Hematopoietic multipotent progenitor cell treated with erythropoietin and hydrocortisone succinate and interleukin-3 and kit ligand, for 15 days (in vitro differentiated cells): Measurements from ENCODE around the gene AGAP1.
A peak's percentile ranks its signal among the peaks of the same experiment; 100 is the strongest.
"Not testable (repeated sequence)": the region's sequence is repeated elsewhere in the genome, so short reads cannot be mapped to it uniquely, and the experiment has no call there.

Experiments
- DNase-seq: peaks from one replicate; pipeline ENCODE4 v3.0.0-alpha.2; 2015; ENCODE audit warnings: low spot score

The AGAP1 gene

DNA sequence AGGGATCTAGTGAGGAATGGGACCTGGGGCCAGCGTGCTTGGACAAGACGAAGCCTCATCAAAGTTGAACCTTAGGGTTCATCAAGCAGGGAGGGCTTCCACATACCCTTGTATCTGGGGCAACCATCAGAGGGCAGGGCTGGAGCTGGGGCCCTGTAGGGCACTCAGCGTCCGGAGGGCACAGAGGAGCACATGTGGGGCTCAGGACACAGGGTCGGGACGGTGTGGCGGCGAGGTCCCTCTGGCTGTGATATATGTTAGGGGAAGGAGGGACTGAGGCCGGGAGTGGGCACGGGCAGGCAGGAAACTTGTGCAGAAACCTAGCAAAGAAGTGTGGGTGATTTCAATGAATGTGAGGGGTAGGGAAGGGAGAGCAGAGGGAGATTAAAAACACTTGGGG is 244.0 kb downstream of the AGAP1 start:
- no peak for DNase-seq

GRCh38 chr2:235739704-235740415 is 246.0 kb downstream of the AGAP1 start:
- DNase-seq = no peak

DNA sequence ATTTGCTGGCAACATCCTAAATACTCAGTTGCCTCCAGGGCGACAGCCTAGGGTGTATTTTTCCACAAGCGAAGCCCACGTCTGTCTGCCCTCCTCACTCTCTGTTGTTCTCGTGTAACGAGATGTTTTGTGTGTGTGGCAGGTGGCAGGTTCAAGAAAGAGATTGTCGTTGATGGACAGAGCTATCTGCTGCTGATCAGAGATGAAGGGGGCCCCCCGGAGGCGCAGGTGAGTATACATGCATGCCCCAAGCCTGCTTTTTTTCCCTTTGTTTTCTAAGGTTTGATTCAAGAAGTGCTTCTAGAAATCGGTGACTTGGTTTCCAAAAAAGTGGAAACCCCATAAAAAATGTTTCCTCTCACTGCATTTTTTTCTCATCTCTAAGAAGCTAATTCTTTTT is 247.0 kb downstream of the AGAP1 start:
- no peak for DNase-seq

DNA sequence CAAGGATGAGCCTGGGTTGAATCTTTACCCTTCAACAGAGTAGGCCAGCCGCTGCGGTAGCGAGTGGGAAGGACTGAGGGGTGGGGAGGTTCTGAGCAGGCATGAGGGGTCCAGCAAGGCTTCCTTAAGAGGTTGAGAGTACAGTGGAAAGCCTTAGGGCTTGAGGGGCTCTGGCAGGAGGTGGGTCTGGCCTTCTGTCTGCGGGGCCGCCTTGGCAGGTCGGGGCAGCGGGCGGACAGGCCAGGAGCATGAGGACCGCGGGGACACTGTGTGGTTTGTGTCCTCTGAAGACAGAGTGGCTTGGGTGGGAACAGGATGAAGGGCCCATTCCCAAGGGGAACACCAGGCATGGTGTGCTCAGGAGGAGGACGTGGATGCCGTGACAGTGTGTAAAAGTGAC is 250.3 kb downstream of the AGAP1 start:
- no peak for DNase-seq

DNA sequence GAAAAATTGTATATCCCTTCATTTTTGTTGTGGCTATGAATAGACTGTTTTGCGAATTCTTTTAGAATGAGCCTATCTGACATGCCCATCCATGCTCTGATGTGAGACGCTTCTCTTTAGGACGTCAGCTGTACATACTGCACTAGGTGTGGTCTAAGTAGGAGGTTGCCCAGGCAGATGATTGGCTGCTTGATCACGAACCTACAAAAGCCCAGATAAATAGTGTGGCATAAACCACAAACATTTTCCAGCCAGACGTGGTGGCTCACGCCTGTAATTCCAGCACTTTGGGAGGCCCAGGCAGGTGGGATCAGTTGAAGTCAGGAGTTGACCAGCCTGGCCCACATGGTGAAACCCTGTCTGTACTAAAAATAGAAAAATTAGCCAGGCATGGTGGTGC is 251.8 kb downstream of the AGAP1 start:
- DNase-seq = peak; percentile 26

GRCh38 chr2:235746257-235746934 is 252.6 kb downstream of the AGAP1 start:
- DNase-seq = peak; percentile 78

GRCh38 chr2:235747001-235747785 is 253.3 kb downstream of the AGAP1 start:
- no peak for DNase-seq

DNA sequence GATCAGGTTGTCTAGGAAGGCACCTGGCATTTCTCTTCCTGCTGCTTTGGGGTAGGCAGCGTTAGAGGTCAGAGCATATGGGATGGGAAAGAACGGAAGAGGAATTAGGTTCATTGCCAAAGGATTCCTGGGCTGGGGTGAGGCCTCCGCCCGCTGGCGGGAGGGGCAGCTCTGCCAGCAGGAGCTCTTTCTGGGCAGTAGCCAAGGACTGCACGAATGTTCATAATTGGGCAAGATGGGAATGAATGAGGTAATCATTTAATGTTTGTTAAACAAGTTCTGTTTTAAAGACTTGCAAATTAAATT is 253.9 kb downstream of the AGAP1 start:
- DNase-seq = no peak

- no peak for DNase-seq
These were observed 255.4 kb downstream of the AGAP1 start for GRCh38 chr2:235749121-235749770.

- no peak for DNase-seq
These were observed 255.9 kb downstream of the AGAP1 start for GRCh38 chr2:235749771-235750160.

DNA sequence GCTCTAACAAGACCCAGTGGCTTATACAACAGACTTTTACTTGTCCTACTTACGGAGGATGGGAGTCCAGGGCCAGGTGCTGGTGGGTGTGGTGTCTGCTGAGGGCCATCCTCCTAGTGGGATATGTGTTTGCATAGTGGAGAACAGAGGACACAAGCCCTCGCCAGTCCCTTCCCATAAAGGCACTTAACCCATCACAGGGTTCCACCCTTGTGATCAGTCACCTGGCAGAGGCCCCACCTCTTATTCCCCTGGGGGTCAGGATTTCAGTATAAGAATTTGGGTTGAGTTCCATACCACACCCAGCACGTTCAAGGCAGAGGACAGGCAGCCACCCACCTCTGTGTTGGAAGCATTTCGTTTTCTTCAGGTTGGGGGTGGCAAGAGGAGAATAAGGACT is 259.0 kb downstream of the AGAP1 start:
- no peak for DNase-seq

DNA sequence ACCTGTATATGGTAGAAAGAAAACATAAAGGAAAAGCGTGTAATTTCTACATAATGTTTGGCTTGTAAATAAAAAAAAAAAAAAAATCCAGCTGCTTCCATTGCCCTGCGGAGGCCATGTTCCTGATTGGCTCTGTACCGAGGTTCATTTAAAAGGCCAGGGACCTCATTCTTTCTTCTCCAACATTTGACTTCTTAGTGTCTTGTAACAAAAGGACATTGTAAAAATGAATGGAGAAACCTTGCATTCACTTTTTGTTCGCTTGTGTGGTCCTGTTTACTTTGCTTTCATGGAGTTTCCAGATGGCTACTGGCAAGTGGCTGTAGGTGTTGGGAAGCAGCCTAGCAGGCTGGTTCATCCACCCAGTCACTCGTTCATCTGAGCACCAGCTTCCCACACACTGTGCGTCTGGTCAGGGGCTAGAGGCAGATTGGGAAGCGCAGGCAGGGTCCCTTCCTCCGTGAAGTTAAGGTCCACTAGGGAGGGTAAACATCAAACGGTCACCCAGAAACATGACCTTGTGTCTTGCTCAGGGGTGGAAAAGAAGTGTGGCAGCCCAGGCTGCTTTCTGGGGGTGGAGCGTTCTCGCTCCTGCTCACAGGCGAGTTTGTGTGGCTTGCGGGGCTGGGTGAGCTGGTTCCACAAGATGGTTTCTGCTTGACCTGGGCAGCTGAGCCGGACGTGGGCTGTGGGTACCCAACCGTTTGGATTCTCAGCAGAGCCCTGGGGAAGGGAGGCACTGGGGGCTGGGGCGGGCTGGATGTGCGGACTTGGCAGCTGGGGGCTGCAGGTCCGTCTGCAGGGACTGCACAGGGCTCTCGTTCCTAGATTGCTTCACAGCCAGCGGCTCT is 260.7 kb downstream of the AGAP1 start:
- no peak for DNase-seq

DNA sequence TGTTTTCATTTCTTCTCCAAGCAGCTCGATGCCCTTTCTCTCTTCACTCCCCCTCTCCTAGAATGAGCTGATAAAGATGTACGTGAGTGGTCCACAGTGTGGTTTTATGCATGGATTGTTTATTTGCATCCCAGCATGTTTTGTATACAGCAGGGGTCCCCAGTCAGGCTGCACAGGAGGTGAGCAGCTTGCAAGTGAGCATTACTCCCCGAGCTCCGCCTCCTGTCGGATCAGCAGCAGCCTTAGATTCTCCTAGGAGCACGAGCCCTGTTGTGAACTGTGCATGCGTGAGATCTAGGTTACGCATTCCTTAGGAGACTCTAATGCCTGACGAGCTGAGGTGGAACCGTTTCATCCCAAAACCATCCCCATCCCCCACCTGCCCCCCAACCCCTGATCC is 262.6 kb downstream of the AGAP1 start:
- DNase-seq = no peak

DNA sequence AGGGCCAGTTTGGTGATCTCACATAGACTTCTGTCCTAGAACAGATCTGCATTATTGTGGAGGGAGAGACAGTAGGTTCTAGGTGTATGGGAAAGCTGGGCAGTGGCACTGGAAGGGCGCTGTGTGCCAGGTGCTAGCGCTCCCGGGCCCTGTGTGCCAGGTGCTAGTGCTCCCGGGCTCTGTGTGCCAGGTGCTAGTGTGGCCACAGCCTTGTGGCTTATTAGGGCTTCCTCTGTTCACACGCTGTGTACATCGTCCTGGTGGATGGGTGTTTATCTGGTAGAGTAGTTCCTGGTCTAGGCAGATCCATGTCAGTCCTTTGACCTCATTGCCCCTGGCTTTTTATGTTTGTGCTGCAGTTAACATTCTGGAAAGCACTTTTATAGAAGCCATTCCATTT is 263.4 kb downstream of the AGAP1 start:
- no peak for DNase-seq

DNA sequence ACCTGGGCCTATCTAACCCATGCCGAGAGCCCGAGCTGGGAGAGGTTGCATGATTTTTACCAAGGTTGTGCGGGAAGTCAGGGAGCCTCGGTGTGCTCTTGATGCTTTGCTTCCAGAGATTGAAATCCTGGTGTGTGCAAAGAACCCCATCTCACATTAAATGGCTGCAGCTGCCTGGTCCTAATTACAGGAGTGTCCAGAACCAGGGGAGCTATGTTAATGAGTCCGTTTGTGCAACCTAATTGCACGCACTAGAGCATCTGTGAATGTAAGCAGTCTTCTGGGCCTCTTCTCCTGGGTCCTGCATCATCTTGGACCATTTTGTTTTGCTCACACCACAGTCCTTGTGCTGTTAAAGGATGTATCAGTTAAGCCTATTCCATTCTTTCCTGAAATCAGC is 263.8 kb downstream of the AGAP1 start:
- no peak for DNase-seq

- DNase-seq = no peak
These were observed 269.2 kb downstream of the AGAP1 start for GRCh38 chr2:235762832-235763598.

DNA sequence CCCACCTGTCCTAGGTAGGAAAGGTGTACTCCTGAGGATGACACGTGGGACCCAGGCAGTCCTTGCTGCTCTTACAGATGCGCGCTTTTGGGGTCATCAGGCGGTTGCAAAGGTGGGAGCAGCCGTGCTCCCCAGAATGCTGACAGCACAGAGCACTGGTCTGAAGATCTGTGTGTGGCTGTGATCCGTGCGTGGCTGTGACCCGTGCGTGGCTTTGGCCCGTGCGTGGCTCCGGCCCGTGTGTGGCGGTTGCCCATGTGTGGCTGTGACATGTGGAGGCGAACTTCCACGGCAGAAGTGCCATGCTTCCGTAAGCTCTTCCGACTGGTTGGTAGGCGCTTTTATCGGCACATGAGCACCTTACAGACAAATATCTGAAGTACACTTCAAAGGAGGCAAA is 270.0 kb downstream of the AGAP1 start:
- DNase-seq = no peak

DNA sequence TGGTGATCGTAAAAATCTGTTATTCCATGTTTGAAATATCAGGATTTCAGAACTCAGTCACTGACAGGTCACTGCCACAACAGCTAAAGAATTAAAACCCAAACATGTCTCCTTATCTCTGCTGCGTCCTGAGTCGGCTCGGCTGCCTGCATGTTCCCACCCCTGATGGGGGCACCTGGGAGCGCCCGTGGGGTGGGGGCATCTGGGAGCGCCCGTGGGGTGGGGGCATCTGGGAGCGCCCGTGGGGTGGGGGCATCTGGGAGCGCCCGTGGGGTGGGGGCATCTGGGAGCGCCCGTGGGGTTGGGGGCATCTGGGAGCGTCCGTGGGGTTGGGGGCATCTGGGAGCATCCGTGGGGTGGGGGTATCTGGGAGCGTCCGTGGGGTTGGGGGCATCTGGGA is 270.6 kb downstream of the AGAP1 start:
- DNase-seq = not testable (repeated sequence)

- DNase-seq = no peak
These were observed 271.5 kb downstream of the AGAP1 start for GRCh38 chr2:235765181-235765820.

DNA sequence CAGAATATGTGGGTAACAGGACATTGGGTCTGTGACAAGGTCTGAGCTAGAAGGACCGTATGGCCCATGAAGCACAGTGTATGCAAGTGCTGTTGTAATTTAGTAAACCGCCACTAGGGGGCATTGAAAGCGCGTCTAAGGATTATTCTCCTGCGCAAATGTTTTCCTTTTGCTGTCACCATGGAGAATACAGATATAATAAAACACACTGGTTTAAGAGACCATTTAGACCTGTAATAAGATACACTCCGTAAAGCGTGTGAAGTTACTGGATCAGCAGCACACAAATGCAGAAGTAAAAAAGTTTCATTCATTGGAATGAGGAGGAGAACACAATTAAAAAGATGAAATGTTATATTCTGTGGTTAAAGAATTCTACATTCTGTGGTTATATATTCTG is 272.4 kb downstream of the AGAP1 start:
- peak; percentile 73 for DNase-seq

GRCh38 chr2:235768606-235769005 is 274.8 kb downstream of the AGAP1 start:
- DNase-seq = no peak
